Trophoblast cell (in vitro differentiated cells and primary cell): ENCODE measurements around the gene POP4.

Source experiments
- DNase-seq, 2 donors: peaks; one replicate each; pipeline ENCODE4 v3.0.0-alpha.2; 2016
- H2AFZ ChIP-seq: 2 replicates; pipeline ENCODE4 v1.6.1; 2013; ENCODE audit warnings: low read length, moderate library complexity, mild to moderate bottlenecking; ENCODE audit not compliant: insufficient read depth, poor library complexity
- H2AK5ac ChIP-seq: 2 replicates; pipeline ENCODE4 v1.6.1; 2013; ENCODE audit warnings: mild to moderate bottlenecking, low read length
- H2BK120ac ChIP-seq: 2 replicates; pipeline ENCODE4 v1.6.1; 2013; ENCODE audit warnings: low read length, mild to moderate bottlenecking, moderate library complexity; ENCODE audit not compliant: insufficient read depth, poor library complexity
- H2BK12ac ChIP-seq: 2 replicates; pipeline ENCODE4 v1.6.1; 2013; ENCODE audit warnings: mild to moderate bottlenecking, low read length, moderate library complexity
- H2BK5ac ChIP-seq: 2 replicates; pipeline ENCODE4 v1.6.1; 2013; ENCODE audit warnings: low read length, low read depth, moderate library complexity, mild to moderate bottlenecking; ENCODE audit not compliant: poor library complexity
- H3K14ac ChIP-seq: 2 replicates; pipeline ENCODE4 v1.6.1; 2013; ENCODE audit warnings: mild to moderate bottlenecking, low read length
- H3K18ac ChIP-seq: 2 replicates; pipeline ENCODE4 v1.6.1; 2013; ENCODE audit warnings: mild to moderate bottlenecking, low read length
- H3K23ac ChIP-seq: 2 replicates; pipeline ENCODE4 v1.6.1; 2013; ENCODE audit warnings: low read length
- H3K27ac ChIP-seq: 2 replicates; pipeline ENCODE4 v1.5.1; 2013; ENCODE audit warnings: low read depth, mild to moderate bottlenecking, inconsistent platforms, low read length, moderate library complexity
- H3K27me3 ChIP-seq: 2 replicates; pipeline ENCODE4 v1.6.1; 2013; ENCODE audit warnings: inconsistent platforms, mild to moderate bottlenecking, low read length, moderate library complexity; ENCODE audit not compliant: insufficient read depth
- H3K36me3 ChIP-seq, 2 experiments: 1 replicate in 1 of 2; 2 replicates in 1 of 2; pipeline ENCODE4 v1.6.1; 2013; ENCODE audit warnings: low read length in 2 of 2, mild to moderate bottlenecking in 2 of 2, moderate library complexity in 1 of 2; ENCODE audit not compliant: insufficient read depth in 2 of 2, control insufficient read depth in 1 of 2
- H3K4ac ChIP-seq: 2 replicates; pipeline ENCODE4 v1.6.1; 2013; ENCODE audit warnings: low read depth, mild to moderate bottlenecking, low read length, moderate library complexity
- H3K4me1 ChIP-seq, 2 experiments: 1 replicate in 1 of 2; 2 replicates in 1 of 2; pipeline ENCODE4 v1.6.1; 2013; ENCODE audit warnings: low read length in 2 of 2, mild to moderate bottlenecking in 2 of 2, moderate library complexity in 1 of 2; ENCODE audit not compliant: insufficient read depth in 2 of 2, control insufficient read depth in 1 of 2
- H3K4me2 ChIP-seq: 2 replicates; pipeline ENCODE4 v1.6.1; 2013; ENCODE audit warnings: inconsistent platforms, mild to moderate bottlenecking, low read length, moderate library complexity
- H3K4me3 ChIP-seq: 2 replicates; pipeline ENCODE4 v1.5.1; 2013; ENCODE audit warnings: mild to moderate bottlenecking, low read depth, low read length, inconsistent platforms
- H3K79me1 ChIP-seq: one replicate; pipeline ENCODE4 v1.6.1; 2013; ENCODE audit warnings: low read length
- H3K79me2 ChIP-seq: 2 replicates; pipeline ENCODE4 v1.6.1; 2013; ENCODE audit warnings: low read length, mild to moderate bottlenecking; ENCODE audit not compliant: control insufficient read depth, insufficient read depth, poor library complexity
- H3K9ac ChIP-seq: 2 replicates; pipeline ENCODE4 v1.6.1; 2013; ENCODE audit warnings: mild to moderate bottlenecking, low read length
- H3K9me3 ChIP-seq: 2 replicates; pipeline ENCODE4 v1.6.1; 2013; ENCODE audit warnings: low read depth, mild to moderate bottlenecking, control low read depth, inconsistent platforms, low read length; ENCODE audit not compliant: insufficient read depth
- H4K12ac ChIP-seq: 2 replicates; pipeline ENCODE4 v1.6.1; 2013; ENCODE audit warnings: low read depth, mild to moderate bottlenecking, low read length, moderate library complexity
- H4K8ac ChIP-seq: 2 replicates; pipeline ENCODE4 v1.6.1; 2013; ENCODE audit warnings: low read depth, mild to moderate bottlenecking, low read length, moderate library complexity
- H4K91ac ChIP-seq: one replicate; pipeline ENCODE4 v1.6.1; 2013; ENCODE audit warnings: low read depth, mild to moderate bottlenecking, low read length, moderate library complexity
- WGBS: extraction: QIAGEN DNeasy Blood & Tissue Kit; methylation state at CpG from one replicate; pipeline ENCODE4 v1.1.7; 2013; ENCODE audit warnings: missing lambda C conversion rate; ENCODE audit not compliant: insufficient read length, insufficient coverage; ENCODE audit errors: extremely low coverage; 5-methylcytosine and 5-hydroxymethylcytosine counted together

POP4 gene

DNA sequence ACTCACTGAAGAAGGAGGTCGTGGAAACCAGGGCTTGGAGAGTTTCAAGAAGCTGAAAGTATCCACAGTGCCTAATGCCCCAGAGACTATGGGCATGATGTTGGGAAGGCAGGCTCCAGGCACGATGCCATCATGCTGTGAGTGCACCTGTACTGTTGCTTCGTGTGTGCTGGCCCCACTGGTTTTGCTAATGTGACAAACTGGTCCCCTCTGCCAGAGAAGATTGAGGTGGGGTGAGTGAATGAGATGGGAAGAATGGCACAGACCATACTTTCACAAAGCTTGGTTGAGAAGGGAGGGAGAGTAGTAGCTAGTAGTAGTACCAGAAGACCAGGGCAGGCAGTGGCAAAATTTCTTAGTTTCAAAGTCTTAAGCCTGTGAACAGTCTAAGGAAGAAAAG lies 19.0 kb upstream of the POP4 start:
- Histone ChIP-seq H4K12ac (no peak overlapping the region), H3K14ac (no peak overlapping the region), H3K4me3 (no peak overlapping the region), H3K27ac (peak overlapping the region; percentile 30), H3K79me2 (no peaks in the 10 kb centered on the region), H2AFZ (no peak overlapping the region), H3K4me1 (peaks cover 3 to 4% of the 10 kb centered on the region in 2 experiments), H3K9me3 (no peaks in the 10 kb centered on the region), H4K91ac (peak overlapping the region; percentile 29), H3K18ac (no peak overlapping the region), H2BK12ac (no peak overlapping the region), H2BK120ac (no peak overlapping the region), H2BK5ac (no peak overlapping the region), H2AK5ac (no peak overlapping the region), H3K36me3 (no peaks in the 10 kb centered on the region), H3K27me3 (no peaks in the 10 kb centered on the region), H4K8ac (no peak overlapping the region), H3K4me2 (no peak overlapping the region), H3K79me1 (no peaks in the 10 kb centered on the region), H3K23ac (no peak overlapping the region), H3K4ac (no peak overlapping the region), H3K9ac (no peak overlapping the region)
- DNase-seq, result no peak
- WGBS, result no CpG with 5 or more reads among the region's 3 CpGs

DNA sequence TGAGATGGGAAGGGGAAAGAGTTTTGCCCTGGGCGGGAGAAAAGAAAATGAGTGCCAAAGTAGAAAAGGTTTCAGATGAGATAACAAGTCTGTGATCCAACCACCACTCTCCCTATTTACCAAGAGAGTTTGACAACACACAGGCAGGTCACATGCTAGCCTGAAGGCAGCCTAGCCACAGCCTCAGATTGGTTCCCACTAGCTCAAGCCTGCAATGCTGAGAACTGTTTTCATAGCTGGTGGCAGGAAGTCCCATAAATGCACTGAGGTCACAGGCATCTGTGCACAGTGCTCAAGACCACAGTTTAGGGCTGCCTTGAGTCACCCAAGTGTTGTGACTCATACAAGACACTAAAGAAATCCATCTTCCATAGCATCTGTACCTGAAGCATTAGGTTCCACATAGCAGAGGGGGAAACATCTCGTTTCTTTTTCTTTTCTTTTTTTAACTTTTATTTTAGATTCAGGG lies 18.5 kb upstream of the POP4 start:
- H3K14ac ChIP-seq, result no peak overlapping the region
- H3K9me3 ChIP-seq, result no peaks in the 10 kb centered on the region
- H3K4me3 ChIP-seq, result no peak overlapping the region
- WGBS, result no CpG with 5 or more reads among the region's 2 CpGs
- no peak for DNase-seq
- no peak overlapping the region for H3K9ac ChIP-seq
- no peak overlapping the region for H2AFZ ChIP-seq
- no peaks in the 10 kb centered on the region for H3K27me3 ChIP-seq
- H3K4me2 ChIP-seq, result no peak overlapping the region
- H3K18ac ChIP-seq, result no peak overlapping the region
- no peak overlapping the region for H3K4ac ChIP-seq
- H3K36me3 ChIP-seq, result no peaks in the 10 kb centered on the region
- H2BK5ac ChIP-seq, result no peak overlapping the region
- no peak overlapping the region for H2BK120ac ChIP-seq
- no peaks in the 10 kb centered on the region for H3K79me2 ChIP-seq
- no peak overlapping the region for H4K12ac ChIP-seq
- H2BK12ac ChIP-seq, result no peak overlapping the region
- H2AK5ac ChIP-seq, result no peak overlapping the region
- no peaks in the 10 kb centered on the region for H3K79me1 ChIP-seq
- no peak overlapping the region for H4K8ac ChIP-seq
- H3K27ac ChIP-seq, result no peak overlapping the region
- H3K4me1 ChIP-seq, result peaks cover 3 to 4% of the 10 kb centered on the region in 2 experiments
- no peak overlapping the region for H4K91ac ChIP-seq
- H3K23ac ChIP-seq, result no peak overlapping the region

DNA sequence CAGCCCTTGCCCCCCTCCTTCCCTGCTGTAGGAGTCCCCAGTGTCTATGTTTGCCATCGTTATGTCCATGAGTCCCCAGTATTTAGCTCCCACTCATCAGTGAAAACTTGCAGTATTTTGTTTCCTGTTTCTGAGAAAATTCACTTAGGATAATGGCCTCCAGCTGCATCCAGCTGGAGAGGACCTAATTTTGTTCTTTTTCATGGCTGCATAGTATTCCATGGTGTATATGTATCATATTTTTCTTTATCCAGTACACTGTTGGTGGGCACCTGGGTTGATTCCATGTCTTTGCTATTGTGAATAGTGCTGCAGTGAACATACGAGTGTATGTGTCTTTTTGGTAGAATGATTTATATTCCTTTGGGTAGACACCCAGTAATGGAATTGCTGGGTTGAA lies 18.0 kb upstream of the POP4 start:
- Histone ChIP-seq H3K4me1 (peaks cover 3 to 4% of the 10 kb centered on the region in 2 experiments), H3K4me2 (no peak overlapping the region), H3K9me3 (no peaks in the 10 kb centered on the region)

DNA sequence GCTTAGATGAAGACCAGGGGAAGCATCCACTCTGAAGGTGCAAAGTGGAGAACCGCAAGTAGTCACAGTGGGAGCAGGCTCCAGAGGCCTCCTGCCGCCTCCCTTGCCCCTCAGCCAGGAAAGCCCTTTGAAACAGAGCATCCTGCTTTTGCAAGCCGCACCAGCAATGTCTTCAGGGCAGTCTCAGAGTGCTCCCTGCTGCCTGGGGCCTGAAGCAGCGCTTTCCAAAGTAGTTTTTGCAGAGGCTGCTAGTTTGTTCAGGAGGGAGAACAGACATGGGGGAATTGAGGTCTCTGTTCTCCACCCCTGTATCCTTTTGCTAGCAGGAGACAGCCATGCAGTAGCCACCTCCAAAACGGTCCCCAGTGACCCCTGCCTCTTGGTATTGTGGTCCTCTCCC lies 15.8 kb upstream of the POP4 start:
- no peak overlapping the region for H3K9ac ChIP-seq
- H3K9me3 ChIP-seq, result peaks cover 2% of the 10 kb centered on the region
- H3K79me2 ChIP-seq, result no peaks in the 10 kb centered on the region
- no peak overlapping the region for H2BK12ac ChIP-seq
- H2AK5ac ChIP-seq, result no peak overlapping the region
- DNase-seq, result no peak
- no peaks in the 10 kb centered on the region for H3K27me3 ChIP-seq
- no peak overlapping the region for H4K12ac ChIP-seq
- H3K27ac ChIP-seq, result no peak overlapping the region
- no peak overlapping the region for H3K14ac ChIP-seq
- H3K79me1 ChIP-seq, result no peaks in the 10 kb centered on the region
- H2BK120ac ChIP-seq, result no peak overlapping the region
- H2BK5ac ChIP-seq, result no peak overlapping the region
- H3K4me2 ChIP-seq, result no peak overlapping the region
- no peak overlapping the region for H3K23ac ChIP-seq
- H4K91ac ChIP-seq, result no peak overlapping the region
- H3K36me3 ChIP-seq, result no peaks in the 10 kb centered on the region
- H4K8ac ChIP-seq, result no peak overlapping the region
- no peak overlapping the region for H3K18ac ChIP-seq
- no CpG with 5 or more reads among the region's 5 CpGs for WGBS
- no peak overlapping the region for H3K4ac ChIP-seq
- peaks cover 3 to 4% of the 10 kb centered on the region in 2 experiments for H3K4me1 ChIP-seq
- H2AFZ ChIP-seq, result no peak overlapping the region
- H3K4me3 ChIP-seq, result no peak overlapping the region

More for the DNA sequence above, 18.0 kb upstream of the POP4 start:
- Histone ChIP-seq H2AK5ac (no peak overlapping the region), H3K23ac (no peak overlapping the region), H3K27ac (no peak overlapping the region), H3K27me3 (no peaks in the 10 kb centered on the region), H3K79me1 (no peaks in the 10 kb centered on the region), H3K4me3 (no peak overlapping the region), H4K12ac (no peak overlapping the region), H4K91ac (no peak overlapping the region), H2BK12ac (no peak overlapping the region), H2BK120ac (no peak overlapping the region), H4K8ac (no peak overlapping the region), H3K14ac (no peak overlapping the region), H3K4ac (no peak overlapping the region), H3K79me2 (no peaks in the 10 kb centered on the region), H2BK5ac (no peak overlapping the region), H3K9ac (no peak overlapping the region), H3K36me3 (no peaks in the 10 kb centered on the region), H2AFZ (no peak overlapping the region), H3K18ac (no peak overlapping the region)
- DNase-seq, result no peak
- WGBS, result no CpG with 5 or more reads among the region's 2 CpGs
